Measurements from ENCODE around the gene PLA2G2F.

PLA2G2F gene

DNA sequence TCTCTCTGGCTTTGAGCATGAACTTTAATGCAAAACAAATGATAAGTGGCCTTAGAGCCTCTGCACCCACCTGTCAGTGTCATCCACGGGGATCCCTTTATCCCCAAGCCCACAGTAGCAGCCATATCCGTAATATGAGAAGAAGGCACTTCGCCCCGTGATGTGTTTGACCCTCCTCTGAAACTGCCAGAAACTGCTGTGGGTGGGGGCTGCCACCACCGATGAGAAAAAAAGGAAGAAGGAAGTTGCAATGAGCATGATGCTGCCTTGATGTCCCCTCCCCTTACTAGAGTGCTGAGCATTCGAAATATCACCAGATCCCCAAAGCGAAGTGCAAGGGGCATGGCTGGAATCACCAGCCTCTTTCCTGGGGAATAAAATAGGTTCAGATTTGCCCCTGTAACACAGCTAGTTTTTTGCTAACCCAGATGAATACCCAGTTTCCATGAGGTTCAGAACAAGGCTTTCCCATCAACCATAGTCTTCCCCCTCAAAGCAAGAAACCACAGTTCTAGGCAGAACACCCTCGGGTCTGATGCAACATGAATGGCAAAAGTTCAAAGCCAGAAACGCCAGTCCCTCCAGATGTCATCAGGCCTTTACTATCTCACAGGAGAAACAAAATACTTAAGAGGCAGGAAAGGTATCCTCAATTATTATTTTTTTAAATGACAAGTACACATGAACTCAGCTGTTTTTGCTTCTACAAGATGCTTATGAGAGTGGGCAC lies 36.0 kb downstream of the PLA2G2F start:
- DNase-seq: no peak

- DNase-seq: no peak
These were observed 39.7 kb downstream of the PLA2G2F start for GRCh38 chr1:20178634-20179370.

- DNase-seq: no peak
These were observed 40.4 kb downstream of the PLA2G2F start for GRCh38 chr1:20179371-20180128.

- no peak for DNase-seq
These were observed 41.2 kb downstream of the PLA2G2F start for GRCh38 chr1:20180129-20180843.

DNA sequence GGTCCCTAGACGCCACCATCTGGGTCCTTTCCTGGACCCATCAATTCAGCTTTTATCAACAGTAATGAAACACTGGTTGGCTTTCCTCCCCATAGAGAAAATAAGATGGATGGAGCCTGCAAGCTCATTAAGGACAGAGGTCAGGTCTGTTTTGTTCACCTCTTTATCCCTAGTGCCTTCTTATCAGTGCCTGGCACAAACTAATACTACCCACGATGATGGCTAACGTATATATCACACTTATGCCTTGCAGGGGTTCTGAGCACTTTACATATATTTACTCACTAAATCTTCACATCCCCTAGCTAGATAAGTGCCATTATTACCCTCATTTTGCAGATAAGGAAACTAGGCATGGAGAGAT lies 41.7 kb downstream of the PLA2G2F start:
- no peak for DNase-seq

DNA sequence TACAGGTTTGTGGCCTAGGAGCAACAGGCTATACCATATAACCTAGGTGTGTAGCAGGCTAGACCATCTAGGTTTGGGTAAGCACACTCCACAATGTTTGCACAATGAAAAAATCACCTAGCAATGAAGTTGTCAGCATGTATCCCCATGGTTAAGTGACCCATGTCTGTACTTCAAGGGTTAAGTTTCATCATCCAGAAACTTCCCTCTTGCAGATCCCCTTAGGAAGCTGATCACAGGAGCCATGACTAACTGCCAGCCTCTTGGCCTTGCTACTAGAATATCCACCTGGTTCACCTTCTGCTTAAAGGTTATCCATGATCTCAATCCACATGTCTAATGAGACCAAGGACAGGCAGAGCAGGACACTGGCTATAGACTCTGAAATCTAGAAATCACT lies 43.3 kb downstream of the PLA2G2F start:
- DNase-seq: no peak

DNA sequence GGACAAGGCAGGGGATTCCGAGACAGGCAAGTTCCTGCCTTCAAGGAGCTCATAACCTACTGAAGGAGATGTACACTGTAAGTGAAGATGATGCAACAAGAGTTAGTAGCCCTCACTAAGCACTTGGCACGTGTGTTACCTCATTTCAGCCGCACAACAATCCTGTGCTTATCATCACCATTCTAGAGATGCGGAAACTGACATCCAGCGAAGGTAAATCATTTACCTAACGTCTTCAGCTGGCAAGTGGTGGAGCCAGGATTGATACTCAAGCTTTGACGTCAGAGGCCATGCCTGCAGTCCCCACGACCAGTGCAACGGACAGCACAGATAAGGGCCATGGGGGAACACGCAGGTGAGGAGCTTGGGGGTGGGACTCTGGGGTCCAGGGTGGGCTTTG lies 43.9 kb downstream of the PLA2G2F start:
- DNase-seq: no peak

DNA sequence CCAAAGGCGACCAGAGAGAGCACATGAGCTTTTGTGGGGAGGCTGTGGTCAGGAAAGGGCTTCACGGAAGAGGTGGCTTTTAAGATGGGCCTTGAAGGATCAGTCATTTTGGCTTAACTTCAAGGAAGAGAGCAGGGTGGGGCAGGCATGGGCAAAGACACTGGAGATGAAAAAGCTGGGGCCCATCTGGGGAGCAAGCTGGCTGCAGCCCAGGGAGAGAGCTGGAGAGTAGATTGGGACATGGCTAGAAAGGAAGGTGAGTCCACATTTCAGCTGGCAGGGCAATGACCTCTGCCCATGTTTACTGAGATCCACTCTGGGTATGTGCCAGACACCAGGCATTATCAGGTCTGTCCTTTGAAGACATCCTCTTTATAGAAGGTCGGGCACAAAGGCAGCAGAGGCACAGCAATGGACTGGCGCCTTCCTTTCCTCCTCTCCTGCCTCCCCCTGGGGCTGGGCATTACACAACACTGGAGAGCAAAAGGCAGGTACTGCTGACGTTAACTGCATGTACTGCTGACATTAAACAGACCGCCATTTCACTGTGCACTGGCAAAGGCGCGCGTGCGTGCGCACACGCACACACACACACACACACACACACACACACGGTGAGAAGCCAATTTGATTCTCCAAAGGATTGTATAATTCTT lies 44.6 kb downstream of the PLA2G2F start:
- DNase-seq: no peak

- DNase-seq: no peak
These were observed 45.4 kb downstream of the PLA2G2F start for GRCh38 chr1:20184481-20184900.

DNA sequence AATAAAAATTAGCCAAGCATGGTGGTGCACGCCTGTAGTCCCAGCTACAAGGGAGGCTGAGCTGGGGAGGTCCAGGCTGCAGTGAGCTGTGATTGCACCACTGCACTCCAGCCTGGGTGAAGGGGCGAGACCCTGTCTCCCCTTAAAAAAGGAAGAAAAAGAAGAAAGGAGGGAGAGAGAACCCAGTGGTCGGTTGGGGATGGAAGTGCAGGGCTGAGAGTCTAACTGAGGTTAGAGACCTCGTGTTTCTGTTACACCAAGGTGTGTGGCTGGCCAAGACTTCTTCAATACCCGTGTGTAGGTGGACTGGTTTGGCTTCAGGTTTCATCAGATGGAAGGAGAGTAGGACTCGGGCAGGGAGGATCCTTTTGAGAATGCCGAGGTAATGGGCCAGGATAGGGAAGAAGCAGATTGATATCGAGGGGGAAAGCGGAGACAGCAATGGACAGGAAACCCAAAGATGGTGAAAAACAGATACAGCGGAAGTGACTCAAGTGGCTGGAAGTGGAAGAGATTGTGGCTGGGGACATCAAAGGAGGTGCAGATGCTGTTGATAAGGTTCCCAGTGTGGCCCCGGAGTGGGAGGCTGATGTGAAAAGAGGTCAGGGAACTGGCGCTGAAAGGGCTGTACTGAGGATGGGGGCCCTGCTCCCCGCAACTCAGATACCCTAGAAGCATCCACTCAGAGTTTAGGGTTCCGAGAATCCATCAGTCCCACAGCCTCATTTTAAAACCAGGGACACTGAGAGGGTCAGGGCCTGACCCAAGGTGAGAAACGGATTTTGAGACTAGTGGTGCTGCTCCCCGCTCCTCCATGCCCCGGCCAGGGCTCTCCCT lies 46.1 kb downstream of the PLA2G2F start:
- DNase-seq: peak in 1 of 2 donors; percentile 4

GRCh38 chr1:20185834-20186782 lies 47.0 kb downstream of the PLA2G2F start, which contains the start of the genes PLA2G2C and UBXN10:
Gene PLA2G2C, minus strand, starts transcription at chr1:20186518. Its CDS starts 9,155 bp downstream, at chr1:20177363.
Gene UBXN10, plus strand, starts transcription at chr1:20186096. Its CDS starts 4,466 bp downstream, at chr1:20190562.
- no peak for DNase-seq

GRCh38 chr1:20187103-20187812 lies 48.1 kb downstream of the PLA2G2F start:
- no peak for DNase-seq

DNA sequence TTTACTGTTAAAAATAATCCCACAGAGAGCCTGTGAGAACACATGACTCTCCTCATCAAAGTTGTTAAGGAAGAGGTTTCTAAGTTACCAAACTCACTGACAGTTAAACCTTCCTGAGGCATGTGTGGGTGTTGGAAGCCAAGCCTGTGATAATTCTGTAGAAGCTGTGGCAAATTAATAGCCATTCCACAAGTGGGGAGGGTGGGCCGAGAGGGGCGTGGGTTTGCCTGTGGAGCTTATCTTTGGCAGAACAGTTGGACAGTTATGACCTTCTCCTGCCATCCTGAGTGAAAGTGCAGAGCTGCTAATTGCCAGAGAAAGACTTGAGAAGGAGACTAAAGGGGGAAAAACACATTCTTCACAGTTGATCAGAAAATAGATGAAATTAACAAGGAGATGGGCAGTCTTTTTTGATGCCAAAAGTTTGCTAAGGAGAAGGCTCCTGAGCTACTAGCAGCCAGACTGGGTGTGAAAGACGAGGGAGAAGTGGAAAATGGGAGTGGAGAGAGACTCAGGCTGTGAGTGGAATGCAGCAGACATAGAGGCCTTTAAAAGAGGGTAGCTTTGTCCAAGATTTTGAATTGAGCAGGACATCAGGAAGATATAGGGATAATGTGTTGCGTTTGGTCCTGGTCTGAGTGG lies 48.8 kb downstream of the PLA2G2F start:
- no peak for DNase-seq

DNA sequence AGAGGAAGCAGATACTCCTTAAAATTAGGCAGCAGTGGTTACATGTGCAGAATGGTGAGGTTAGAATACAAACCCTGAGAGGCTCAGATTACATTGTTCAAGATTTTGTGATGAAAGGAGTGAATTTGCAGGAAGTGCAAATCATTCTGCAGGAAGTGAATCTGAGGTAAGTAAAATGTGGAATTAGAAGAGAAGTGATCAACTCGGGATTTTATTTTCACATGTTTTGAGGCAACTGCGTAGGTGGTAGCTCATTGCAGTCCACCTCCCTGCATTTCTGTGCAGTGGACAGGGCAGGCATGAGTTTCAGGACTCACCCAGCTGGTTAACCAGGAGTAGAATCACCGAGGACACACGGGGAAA lies 49.3 kb downstream of the PLA2G2F start:
- DNase-seq: no peak

DNA sequence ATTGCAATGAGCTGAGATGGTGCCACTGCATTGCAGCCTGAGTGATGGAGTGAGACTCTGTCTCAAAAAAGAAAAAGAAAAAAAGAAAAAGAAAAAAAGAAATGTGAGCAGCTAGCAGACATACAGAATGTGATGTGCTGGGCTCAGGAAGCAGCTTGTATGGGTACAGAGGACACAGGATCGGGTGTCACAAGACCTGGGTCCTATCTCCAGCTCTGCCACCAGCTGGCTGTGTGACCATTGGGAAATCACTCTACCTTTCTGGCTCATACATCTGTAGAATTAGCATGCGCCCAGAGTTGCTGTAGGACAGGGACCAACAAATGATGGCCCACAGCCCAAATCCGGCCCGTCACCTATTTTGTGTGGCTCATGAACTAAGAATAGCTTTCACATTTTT lies 50.5 kb downstream of the PLA2G2F start:
- no peak for DNase-seq

- no peak for DNase-seq
These were observed 51.4 kb downstream of the PLA2G2F start for GRCh38 chr1:20190256-20191160.

- no peak for DNase-seq
These were observed 52.2 kb downstream of the PLA2G2F start for GRCh38 chr1:20191266-20191825.

GRCh38 chr1:20192364-20192763 lies 53.2 kb downstream of the PLA2G2F start:
- no peak for DNase-seq

Data from bone marrow (tissue), 2 donors.